RWPE1 (cell line): Measurements from ENCODE around the gene YIPF3.
A peak's percentile ranks its signal among the peaks of the same experiment; 100 is the strongest.

ENCODE experiments used
- CTCF ChIA-PET: fragments of 350-600 bp; sonication (Branson Sonifier 250); formaldehyde crosslinking; extraction: SDS; loops from one replicate; lab custom pipeline; 2021; lab: Yijun Ruan, JAX
- POLR2A ChIA-PET: fragments of 400-600 bp; formaldehyde crosslinking; extraction: SDS; loops from one replicate; lab custom pipeline; 2020; ENCODE audit warnings: antibody characterized with exemption; ENCODE audit not compliant: low non-redundant PET; lab: Yijun Ruan, JAX
- DNase-seq: peaks from one replicate; pipeline ENCODE4 v3.0.0; 2012; ENCODE audit warnings: low spot score
- H3K27ac ChIP-seq: fragments of 450-650 bp; 2 replicates; pipeline ENCODE4 v1.5.1; 2017
- CTCF ChIP-seq: fragments of 450-650 bp; conservative IDR thresholded peaks from 2 replicates; pipeline ENCODE4 v1.5.1; 2017; ENCODE audit warnings: low read depth, mild to moderate bottlenecking

The YIPF3 gene

DNA sequence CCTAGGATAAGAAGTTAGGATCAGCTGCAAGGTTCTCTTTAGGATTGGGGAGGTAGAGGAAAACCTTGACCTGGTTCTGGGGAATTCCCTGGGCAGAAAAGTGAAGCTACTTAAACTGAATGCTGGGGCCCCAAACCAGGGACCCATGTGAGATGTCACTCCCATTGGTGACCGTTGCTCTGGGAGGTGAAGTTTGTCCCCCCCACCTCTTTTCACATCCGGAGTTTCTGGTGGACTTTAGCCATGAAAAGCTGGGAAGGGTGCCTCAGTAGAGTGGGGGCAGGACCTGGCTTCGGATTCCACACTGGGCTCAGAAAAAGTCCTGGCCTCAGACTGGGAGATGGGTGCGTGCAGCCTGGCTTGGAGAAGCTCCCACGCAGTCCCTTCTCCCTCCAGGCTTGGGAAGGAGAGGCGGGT, 26.2 kb downstream of the YIPF3 start:
- H3K27ac ChIP-seq = no peak overlapping the region
- no peak for TF ChIP-seq CTCF
- POLR2A ChIA-PET = no interaction called here
- no peak for DNase-seq
- CTCF ChIA-PET = interaction anchor here (0.6 to 1.4 kb wide), 2 partner anchors 10 to 35 kb away, joined by 3 to 5 read pairs; partner anchors contain the start of gene DLK2

DNA sequence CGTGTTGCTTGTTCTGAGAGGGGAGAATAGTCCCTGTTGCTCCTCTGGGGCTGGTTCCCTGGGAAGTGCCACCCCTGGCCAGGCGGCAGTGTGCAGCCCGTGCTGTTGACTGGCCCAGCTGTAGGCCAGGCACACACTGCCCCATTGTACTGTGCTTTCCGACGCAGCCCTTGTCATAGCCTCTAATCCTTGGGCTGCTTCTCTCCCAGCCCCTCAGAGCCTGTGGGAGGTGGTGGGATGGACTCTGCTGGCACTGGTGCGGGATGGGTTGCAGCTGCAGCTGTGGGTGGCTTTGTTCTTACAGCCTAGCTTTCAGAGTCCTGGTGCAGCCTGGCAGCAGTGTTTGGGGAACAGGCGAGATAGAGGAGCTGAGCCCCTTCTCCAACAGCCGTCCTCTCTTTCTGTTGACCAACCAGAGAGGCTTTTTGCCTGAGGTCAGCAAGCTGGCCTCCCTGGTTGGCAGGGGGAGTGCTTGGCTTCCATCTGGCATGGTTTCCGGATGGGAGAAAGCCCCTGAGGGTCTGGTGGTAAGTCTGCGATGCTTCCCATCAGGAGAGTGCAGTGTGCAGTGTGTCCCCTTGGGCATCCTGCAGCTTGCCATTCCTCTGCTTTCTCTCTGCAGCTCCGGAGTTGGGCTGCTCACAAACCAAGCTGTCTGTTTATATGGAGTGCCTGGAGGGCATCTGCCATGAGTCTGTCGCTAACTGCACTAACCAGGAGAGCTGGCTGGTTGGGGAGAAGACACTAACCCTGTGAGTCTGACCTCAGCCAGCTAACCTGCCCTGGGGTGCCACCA, 27.3 kb downstream of the YIPF3 start:
- no peak for DNase-seq
- TF ChIP-seq CTCF = no peak
- no peak overlapping the region; the same call in 1 of the 2 replicates for H3K27ac ChIP-seq
- ChIA-PET CTCF (interaction anchor here (1.4 kb wide), 1 partner anchor 34 kb away, joined by 5 read pairs; the partner anchor contains the start of gene DLK2), POLR2A (interaction anchor here (0.6 kb wide), 1 partner anchor 12 kb away, joined by 8 read pairs; the partner anchor contains the start of gene TJAP1)

GRCh38 chr6:43488667-43489276, 28.0 kb downstream of the YIPF3 start:
- ChIA-PET POLR2A (interaction anchor here (0.6 kb wide), 1 partner anchor 12 kb away, joined by 8 read pairs; the partner anchor contains the start of gene TJAP1), CTCF (interaction anchor here (1.4 kb wide), 1 partner anchor 33 kb away, joined by 5 read pairs; the partner anchor contains the start of gene DLK2)
- TF ChIP-seq CTCF = no peak
- no peak for DNase-seq
- no peak overlapping the region; the same call in 1 of the 2 replicates for H3K27ac ChIP-seq

GRCh38 chr6:43481591-43482236, 35.0 kb downstream of the YIPF3 start:
- TF ChIP-seq CTCF = no peak
- CTCF ChIA-PET = interaction anchor here (0.6 kb wide), 1 partner anchor 9 kb away, joined by 3 read pairs; no protein-coding TSS in a partner anchor
- DNase-seq = peak; percentile 87
- POLR2A ChIA-PET = no interaction called here
- peak overlapping the region; percentile 64 for H3K27ac ChIP-seq

GRCh38 chr6:43481075-43481474, 35.7 kb downstream of the YIPF3 start:
- no peak for TF ChIP-seq CTCF
- H3K27ac ChIP-seq = no peak overlapping the region
- CTCF ChIA-PET = interaction anchor here (0.6 kb wide), 1 partner anchor 10 kb away, joined by 3 read pairs; no protein-coding TSS in a partner anchor
- peak; percentile 78 for DNase-seq
- POLR2A ChIA-PET = no interaction called here

GRCh38 chr6:43478008-43478372, 38.7 kb downstream of the YIPF3 start:
- CTCF ChIA-PET = no interaction called here
- peak overlapping the region; percentile 79 for H3K27ac ChIP-seq

More at GRCh38 chr6:43478008-43478372, 38.7 kb downstream of the YIPF3 start:
- no peak for DNase-seq
- POLR2A ChIA-PET = interaction anchor here (0.7 to 1.0 kb wide), 2 partner anchors 17 to 29 kb away, joined by 3 to 4 read pairs; no protein-coding TSS in a partner anchor
- no peak for TF ChIP-seq CTCF
